Suppressor macrophage (primary cell): ENCODE data around the gene MDH1.

ENCODE experiments used
- DNase-seq, 4 experiments: peaks; one replicate each; pipeline ENCODE4 v3.0.0-alpha.2; 2020 to 2022

The MDH1 gene

GRCh38 chr2:63639344-63639743 lies 50.6 kb downstream of the MDH1 start:
- DNase-seq = no peak

GRCh38 chr2:63642946-63643345 lies 54.2 kb downstream of the MDH1 start:
- DNase-seq = no peak

GRCh38 chr2:63643486-63643885 lies 54.7 kb downstream of the MDH1 start:
- no peak for DNase-seq

- DNase-seq = no peak
Measured at GRCh38 chr2:63648632-63649031, 59.9 kb downstream of the MDH1 start.

- no peak for DNase-seq
Measured at GRCh38 chr2:63649829-63650228, 61.1 kb downstream of the MDH1 start.

- DNase-seq = no peak
Measured at GRCh38 chr2:63650756-63651155, 62.0 kb downstream of the MDH1 start.

GRCh38 chr2:63651356-63651755 lies 62.6 kb downstream of the MDH1 start:
- DNase-seq = no peak

- DNase-seq = no peak
Measured at GRCh38 chr2:63651861-63652651, 63.3 kb downstream of the MDH1 start.

- DNase-seq = no peak
Measured at GRCh38 chr2:63652652-63652985, 63.9 kb downstream of the MDH1 start.

GRCh38 chr2:63654959-63655358 lies 66.2 kb downstream of the MDH1 start:
- no peak for DNase-seq
